PFSK-1 (cell line): Measurements from ENCODE around the gene NAALADL2.

ENCODE experiments used
- FOXP2 ChIP-seq: optimal IDR thresholded peaks from 2 replicates; pipeline ENCODE3; 2011; ENCODE audit warnings: borderline replicate concordance, control low read depth, inconsistent platforms; ENCODE audit not compliant: insufficient read depth; ENCODE audit errors: extremely low read length, extremely low read depth
- POLR2AphosphoS5 ChIP-seq: IDR thresholded peaks from 2 replicates; pipeline ENCODE4 v1.6.1; 2012; ENCODE audit warnings: low read depth, mild to moderate bottlenecking, control low read depth, low read length, moderate library complexity
- REST ChIP-seq, 2 experiments: IDR thresholded peaks; 2 replicates each; pipeline versions ENCODE4 v1.6.1 to v1.8.0; 2011 to 2012; ENCODE audit warnings: low read depth in 2 of 2, low read length in 2 of 2, control low read depth in 1 of 2, inconsistent platforms in 1 of 2, mild to moderate bottlenecking in 1 of 2, moderate library complexity in 1 of 2; ENCODE audit not compliant: insufficient read depth in 1 of 2
- SIN3A ChIP-seq: IDR thresholded peaks from 2 replicates; pipeline ENCODE4 v1.6.1; 2012; ENCODE audit warnings: mild to moderate bottlenecking, low read length, moderate library complexity, borderline replicate concordance; ENCODE audit not compliant: insufficient read depth
- TAF1 ChIP-seq: IDR thresholded peaks from 2 replicates; pipeline ENCODE4 v1.6.1; 2012; ENCODE audit warnings: low read length, control low read depth, borderline replicate concordance; ENCODE audit not compliant: insufficient read depth

The NAALADL2 gene

GRCh38 chr3:174862101-174862500 lies 3.0 kb downstream of the NAALADL2 start:
- TF ChIP-seq REST (IDR thresholded peaks at IDR 0.05; ENCODE audit: insufficient read depth in 1 of 2, low read depth in 2 of 2, low read length in 2 of 2) (no peak), SIN3A (no peak), TAF1 (no peak), FOXP2 (no peak), POLR2AphosphoS5 (no peak)

GRCh38 chr3:174862666-174863065 lies 3.5 kb downstream of the NAALADL2 start:
- TF ChIP-seq POLR2AphosphoS5 (no peak), FOXP2 (no peak), TAF1 (no peak), REST (IDR thresholded peaks at IDR 0.05; ENCODE audit: insufficient read depth in 1 of 2, low read depth in 2 of 2, low read length in 2 of 2) (no peak), SIN3A (no peak)

- TF ChIP-seq REST (IDR thresholded peaks at IDR 0.05; ENCODE audit: insufficient read depth in 1 of 2, low read depth in 2 of 2, low read length in 2 of 2) (no peak), TAF1 (no peak), FOXP2 (no peak), POLR2AphosphoS5 (no peak), SIN3A (no peak)
Observed at GRCh38 chr3:174863488-174863887, 4.4 kb downstream of the NAALADL2 start.

GRCh38 chr3:174869448-174869847 lies 10.3 kb downstream of the NAALADL2 start:
- no peak for TF ChIP-seq SIN3A
- no peak for TF ChIP-seq TAF1
- no peak for TF ChIP-seq POLR2AphosphoS5

GRCh38 chr3:174873832-174874657 lies 14.9 kb downstream of the NAALADL2 start:
- no peak for TF ChIP-seq FOXP2
- no peak for TF ChIP-seq POLR2AphosphoS5
- TF ChIP-seq REST (IDR thresholded peaks at IDR 0.05; ENCODE audit: insufficient read depth in 1 of 2, low read depth in 2 of 2, low read length in 2 of 2), result no peak
- no peak for TF ChIP-seq SIN3A
- TF ChIP-seq TAF1, result no peak
